ENCODE measurements around the gene NPC1.
"Not testable (repeated sequence)": the region's sequence is repeated elsewhere in the genome, so short reads cannot be mapped to it uniquely, and the experiment has no call there.

The NPC1 gene

DNA sequence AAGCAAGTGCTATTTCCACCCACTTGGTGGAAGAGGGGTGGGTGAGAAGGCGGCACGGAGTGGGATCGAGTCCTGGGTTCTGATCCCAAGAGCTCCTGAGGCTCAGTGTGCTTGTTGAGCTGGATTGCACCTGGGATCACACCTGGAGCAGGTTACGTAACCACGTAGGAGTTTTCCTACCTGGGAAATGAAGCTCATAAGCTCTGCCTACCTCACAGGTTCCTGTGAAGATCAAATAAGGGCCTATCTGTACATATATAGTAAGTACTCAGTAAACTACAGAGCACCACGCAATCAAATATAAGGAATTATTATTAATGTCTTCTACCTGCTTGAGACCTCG lies 11.0 kb downstream of the NPC1 start:
- no peak for DNase-seq (ENCODE audit: low read depth in 2 of 2)

- DNase-seq (ENCODE audit: low read depth in 2 of 2): no peak
These were observed 11.5 kb downstream of the NPC1 start for GRCh38 chr18:23574611-23575308.

DNA sequence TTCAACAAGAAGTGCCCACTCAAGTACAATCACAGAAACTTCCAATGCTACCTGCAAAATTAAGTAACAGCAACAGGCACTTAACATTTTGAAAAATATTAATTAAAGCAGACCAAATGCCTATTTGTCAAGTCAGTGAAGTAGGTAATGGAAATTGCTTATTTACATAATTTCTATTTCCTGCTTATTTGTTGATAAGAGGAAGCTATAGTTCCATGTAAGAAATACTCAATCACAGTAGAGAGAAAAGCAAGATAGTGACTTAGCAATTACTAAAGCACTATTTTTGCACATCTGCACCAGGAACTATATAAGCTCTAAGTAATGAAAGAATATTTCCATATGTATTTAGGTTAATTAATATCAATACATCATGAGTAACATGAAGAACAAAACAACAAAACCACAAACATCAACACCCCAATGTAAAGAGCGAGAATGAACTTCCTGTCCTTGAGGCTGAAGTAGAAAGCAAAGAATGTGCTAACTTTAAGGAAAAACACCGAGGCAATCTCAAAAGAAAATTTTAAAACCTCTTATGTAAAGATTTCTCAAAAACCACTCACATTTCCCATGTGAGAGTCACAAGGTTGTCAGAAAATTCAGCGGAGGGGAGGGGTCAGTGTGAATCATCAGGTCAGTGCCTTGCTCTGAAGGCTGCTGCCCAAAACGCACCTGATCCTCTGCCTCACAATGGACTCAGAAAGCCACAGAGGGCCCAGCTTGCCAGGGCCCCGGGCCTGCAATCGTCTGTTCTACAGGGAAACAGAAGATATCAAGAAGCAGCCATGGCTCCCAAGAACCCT lies 12.5 kb downstream of the NPC1 start:
- no peak for DNase-seq (ENCODE audit: low read depth in 2 of 2)

GRCh38 chr18:23573020-23573419 lies 13.3 kb downstream of the NPC1 start:
- DNase-seq (ENCODE audit: low read depth in 2 of 2): no peak

DNA sequence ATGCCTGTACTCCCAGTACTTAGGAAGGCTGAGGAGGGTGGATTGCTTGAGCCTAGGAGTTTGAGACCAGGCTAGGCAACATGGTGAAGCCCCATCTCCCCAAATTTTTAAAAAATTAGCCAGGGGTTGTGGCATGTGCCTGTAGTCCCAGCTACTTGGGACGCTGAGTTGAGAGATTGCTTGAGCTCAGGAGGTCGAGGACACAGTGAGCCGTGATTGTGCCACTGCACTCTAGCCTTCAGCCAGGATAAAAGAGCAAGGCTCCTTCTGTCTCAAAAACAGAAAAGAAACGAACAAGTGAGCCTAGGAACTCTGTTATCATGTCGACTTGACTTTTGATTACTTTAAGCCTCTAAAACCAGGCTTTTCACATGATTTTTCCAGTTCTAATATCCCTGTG lies 13.7 kb downstream of the NPC1 start:
- DNase-seq (ENCODE audit: low read depth in 2 of 2): no peak

GRCh38 chr18:23572012-23572411 lies 14.3 kb downstream of the NPC1 start:
- DNase-seq (ENCODE audit: low read depth in 2 of 2): no peak

GRCh38 chr18:23570912-23571504 lies 15.3 kb downstream of the NPC1 start:
- no peak for DNase-seq (ENCODE audit: low read depth in 2 of 2)

- no peak for DNase-seq (ENCODE audit: low read depth in 2 of 2)
These were observed 16.8 kb downstream of the NPC1 start for GRCh38 chr18:23569299-23570063.

DNA sequence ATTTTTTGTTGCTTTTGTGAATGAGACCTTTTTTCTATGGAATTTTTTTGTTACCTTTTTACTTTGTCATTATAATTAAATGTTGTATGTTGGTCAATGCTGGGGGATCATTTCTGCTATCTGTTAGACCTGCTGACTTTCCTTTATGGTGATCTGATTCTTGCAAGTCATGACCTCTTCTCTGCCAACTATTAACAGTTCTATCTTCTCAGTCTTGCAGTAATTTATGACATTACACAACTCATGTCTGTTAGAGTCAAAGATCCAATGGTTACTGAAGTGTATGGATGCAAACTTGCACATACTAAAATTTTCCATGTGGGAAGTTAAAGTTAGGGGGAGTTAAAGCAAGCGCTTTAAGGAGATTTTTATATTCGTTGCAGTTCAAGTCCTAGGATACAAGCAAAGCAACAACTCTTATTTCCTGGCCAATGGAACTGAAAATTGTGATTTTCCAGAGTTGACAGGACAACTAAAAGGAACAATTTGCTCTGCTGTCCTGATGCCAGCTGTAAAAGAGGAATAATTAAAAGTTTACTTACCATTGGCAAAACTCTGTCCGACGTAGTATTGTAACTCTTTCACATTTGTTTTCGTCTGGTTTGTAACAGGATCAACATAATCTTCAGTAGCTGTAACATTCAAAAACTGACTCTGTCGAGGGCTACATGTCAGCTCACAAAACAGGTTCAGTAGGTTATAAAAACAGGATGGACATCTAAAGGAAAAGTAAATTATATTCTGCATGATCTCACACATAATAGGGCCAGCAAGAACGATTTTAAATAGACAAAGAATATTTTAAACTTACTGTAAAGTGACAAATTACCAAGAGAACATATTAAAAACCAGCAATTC lies 17.8 kb downstream of the NPC1 start:
- DNase-seq (ENCODE audit: low read depth in 2 of 2): no peak

GRCh38 chr18:23567671-23568070 lies 18.6 kb downstream of the NPC1 start:
- no peak for DNase-seq (ENCODE audit: low read depth in 2 of 2)

- DNase-seq (ENCODE audit: low read depth in 2 of 2): no peak
These were observed 20.3 kb downstream of the NPC1 start for GRCh38 chr18:23565916-23566547.

DNA sequence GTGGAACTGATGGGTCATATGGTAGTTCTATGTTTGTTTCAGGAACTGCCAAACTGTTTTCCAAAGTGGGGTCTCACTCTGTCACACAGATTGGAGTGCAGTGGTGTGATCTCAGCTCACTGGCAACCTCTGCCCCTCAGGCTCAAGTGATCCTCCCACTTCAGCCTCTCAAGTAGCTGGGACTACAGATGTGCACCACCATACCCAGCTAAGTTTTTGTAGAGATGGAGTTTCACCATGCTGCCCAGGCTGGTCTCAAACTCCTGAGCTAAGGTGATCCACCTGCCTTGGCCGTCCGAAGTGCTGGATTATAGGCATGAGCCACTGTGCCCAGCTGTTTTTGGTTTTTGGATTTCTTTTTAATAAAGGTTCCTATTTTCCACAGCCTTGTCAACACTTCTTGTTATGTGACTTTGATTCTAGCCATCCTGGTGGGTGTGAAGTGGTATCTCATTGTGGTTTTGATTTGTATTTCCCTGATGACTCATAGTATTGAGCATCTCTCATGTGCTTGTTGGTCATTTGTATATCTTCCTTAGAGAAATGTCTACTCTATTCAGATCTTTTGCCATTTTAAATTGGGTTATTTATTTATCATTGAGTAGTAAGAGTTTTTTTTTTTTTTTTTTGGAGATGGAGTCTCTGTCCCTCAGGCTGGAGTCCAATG lies 22.8 kb downstream of the NPC1 start:
- no peak for DNase-seq (ENCODE audit: low read depth in 2 of 2)

DNA sequence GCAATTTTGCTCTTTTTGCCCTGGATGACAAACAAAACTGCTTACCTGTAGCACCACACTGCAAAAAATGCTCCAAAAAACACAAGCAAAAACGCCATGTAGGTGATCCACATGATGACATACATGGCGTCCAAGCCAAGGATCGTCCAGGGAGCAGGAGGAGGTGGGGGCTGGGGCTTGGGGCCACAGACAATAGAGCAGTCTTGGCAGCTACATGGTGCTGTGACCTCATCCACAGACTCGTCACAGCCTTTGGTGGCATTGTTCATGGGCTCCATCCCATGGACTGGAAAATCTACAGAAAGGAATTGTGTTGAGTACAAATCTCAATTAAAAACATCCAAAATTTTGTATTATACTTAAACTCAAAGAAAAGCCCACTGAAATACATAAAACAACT lies 26.1 kb downstream of the NPC1 start:
- no peak for DNase-seq (ENCODE audit: low read depth in 2 of 2)

DNA sequence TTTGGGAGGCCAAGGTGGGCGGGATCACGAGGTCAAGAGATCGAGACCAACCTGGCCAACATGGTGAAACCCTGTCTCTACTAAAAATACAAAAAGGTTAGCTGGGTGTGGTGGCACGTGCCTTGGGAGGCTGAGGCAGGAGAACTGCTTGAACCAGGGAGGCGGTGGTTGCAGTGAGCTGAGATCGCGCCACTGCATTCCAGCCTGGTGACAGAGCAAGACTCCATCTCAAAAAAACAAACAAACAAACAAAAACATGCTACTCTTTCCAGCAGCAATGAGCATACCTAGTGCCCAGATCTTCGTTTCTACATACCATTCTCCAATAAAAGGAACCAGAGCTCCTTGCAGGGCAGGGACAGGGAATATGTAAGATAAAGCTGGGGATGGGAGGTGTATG lies 28.8 kb downstream of the NPC1 start:
- DNase-seq (ENCODE audit: low read depth in 2 of 2): not testable (repeated sequence)

DNA sequence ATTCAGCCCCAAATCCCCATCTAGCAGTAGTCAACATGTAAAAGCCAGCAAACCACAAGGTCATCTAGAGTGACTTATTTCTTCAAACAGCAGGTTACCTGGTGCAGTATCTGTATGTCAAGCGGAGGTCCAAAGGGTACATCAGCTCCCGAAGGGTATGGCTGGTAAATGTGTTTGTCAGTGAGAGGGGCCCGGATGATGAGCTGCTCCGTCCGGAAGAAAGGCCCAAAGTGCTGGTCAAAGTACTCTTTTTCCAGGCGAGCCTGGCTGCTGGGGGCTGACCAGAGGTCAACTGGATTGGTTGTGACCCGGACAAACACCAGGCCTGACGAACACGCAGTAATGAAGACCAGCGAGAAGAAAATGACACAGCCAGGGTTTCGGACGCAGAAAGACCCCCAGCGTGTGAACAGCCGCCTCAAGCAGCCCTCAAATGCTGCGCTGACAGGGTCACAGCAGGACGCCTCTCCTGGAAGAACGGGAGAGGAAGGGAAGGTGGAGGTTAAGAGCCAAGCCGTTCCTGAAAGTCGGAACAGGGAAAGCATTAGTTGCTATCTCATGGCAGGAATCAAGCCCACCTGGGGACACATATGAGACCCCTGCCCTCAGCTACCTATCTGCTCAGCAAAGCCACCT lies 30.0 kb downstream of the NPC1 start:
- DNase-seq (ENCODE audit: low read depth in 2 of 2): no peak

- no peak for DNase-seq (ENCODE audit: low read depth in 2 of 2)
These were observed 32.4 kb downstream of the NPC1 start for GRCh38 chr18:23553887-23554286.

- no peak for DNase-seq (ENCODE audit: low read depth in 2 of 2)
These were observed 33.8 kb downstream of the NPC1 start for GRCh38 chr18:23552505-23552904.

DNA sequence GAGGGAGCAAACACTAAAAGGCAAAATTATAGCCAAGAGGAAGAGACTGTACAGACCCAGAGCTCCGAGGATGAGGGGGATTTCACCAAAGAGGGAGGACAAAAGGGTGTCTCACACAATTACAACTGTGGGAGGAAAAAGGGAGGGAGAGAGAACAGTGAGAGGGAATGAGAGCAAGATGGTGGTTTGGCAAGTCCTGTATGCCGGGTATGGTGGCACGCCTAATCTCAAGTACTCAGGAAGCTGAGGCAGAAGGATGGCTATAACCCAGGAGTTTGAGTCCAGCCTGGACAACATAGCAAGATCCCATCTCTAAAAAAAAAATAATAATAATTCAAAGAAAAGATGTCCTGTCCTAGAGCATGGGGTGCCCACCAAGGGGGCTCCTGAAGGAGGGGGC lies 34.3 kb downstream of the NPC1 start:
- DNase-seq (ENCODE audit: low read depth in 2 of 2): no peak

DNA sequence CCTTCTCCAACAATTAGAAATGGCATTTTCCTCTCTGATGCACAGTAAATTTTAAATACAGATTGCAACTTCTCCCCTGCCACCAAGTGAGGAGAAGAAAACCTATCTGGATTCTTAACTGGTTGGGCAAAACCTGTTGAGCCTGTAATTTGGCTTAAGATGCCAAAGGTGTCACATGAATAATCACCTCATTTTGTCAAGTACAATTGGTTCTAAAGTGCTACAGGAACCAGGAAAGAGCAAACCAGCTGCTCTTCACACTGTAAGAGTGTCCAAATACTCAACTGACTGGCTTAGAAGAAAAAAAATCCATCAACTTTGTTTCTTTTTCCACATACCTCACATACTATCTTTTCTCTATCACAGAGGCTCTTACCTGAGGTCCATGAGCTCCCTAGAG lies 35.4 kb downstream of the NPC1 start:
- DNase-seq (ENCODE audit: low read depth in 2 of 2): no peak

DNA sequence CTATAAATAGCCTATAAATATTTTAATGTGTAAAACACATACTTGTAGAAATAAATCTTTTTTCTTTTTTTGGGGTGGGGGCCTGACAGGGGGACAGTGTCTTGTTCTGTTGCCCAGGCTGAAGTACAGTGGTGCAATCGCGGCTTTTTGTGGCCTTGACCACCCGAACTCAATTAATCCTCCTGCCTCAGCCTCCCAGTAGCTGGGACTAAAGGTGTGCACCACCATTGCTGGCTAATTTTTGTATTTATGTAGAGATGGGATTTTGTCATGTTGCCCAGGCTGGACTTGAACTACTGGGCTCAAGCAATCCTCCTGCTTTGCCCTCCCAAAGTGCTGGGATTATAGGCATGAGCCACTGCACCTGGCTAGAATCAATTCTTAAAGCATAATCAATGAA lies 37.6 kb downstream of the NPC1 start:
- no peak for DNase-seq (ENCODE audit: low read depth in 2 of 2)

Data from stimulated activated CD8-positive, alpha-beta memory T cell treated with anti-CD3 and anti-CD28 coated beads, Interleukin-2, amount 100 ng/mL, for 1 hour (primary cell).